ENCODE results near the gene TBX4.

The TBX4 gene

GRCh38 chr17:61467416-61468262 is 15.4 kb downstream of the TBX4 start:
- no peaks in the 10 kb centered on the region for H3K9me3 ChIP-seq (ENCODE audit: control insufficient read depth, insufficient read depth, low read length)
- H3K36me3 ChIP-seq (ENCODE audit: control insufficient read depth, insufficient read depth, low read length), result peaks cover 2% of the 10 kb centered on the region
- peaks cover 2% of the 10 kb centered on the region for H3K4me1 ChIP-seq (ENCODE audit: control insufficient read depth, insufficient read depth, low read length)
- H3K4me3 ChIP-seq (ENCODE audit: low read depth, low read length), result no peak overlapping the region
- peaks cover 65% of the 10 kb centered on the region for H3K27me3 ChIP-seq (ENCODE audit: control insufficient read depth, insufficient read depth, low read length)
- no peak overlapping the region for H3K9ac ChIP-seq (ENCODE audit: low read depth, low read length)

DNA sequence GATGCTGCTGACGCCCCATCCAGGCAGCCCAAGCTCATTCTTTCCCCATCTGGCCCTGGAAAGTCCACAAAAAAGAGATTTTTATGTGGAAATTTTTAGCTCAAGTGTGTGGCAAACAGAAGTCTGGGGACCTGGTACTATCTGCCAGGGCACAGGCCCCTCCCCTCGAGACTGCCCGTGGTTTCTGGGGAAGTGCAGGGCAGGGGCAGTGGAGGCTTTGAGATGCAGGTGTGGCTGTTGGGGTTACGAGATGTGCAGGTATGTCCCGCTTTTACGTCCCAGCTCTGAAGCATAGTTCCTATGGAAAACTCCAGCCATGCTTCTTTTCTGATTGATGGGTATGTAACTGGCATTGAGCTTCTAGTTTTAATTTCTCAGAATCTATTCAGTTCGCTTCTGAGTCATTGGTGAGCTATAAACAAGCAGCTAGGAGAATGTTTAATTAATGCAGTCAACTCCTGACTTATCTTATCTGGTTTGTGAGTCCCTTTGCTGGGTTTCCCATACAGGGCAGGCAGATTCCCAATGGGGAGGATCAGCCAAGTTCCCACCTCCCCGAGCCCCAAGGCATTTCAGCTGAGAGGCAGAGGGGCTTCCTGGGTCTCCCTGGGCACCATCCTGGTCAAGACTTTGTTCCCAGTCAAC is 16.2 kb downstream of the TBX4 start:
- peaks cover 2% of the 10 kb centered on the region for H3K36me3 ChIP-seq (ENCODE audit: control insufficient read depth, insufficient read depth, low read length)
- no peak overlapping the region for H3K4me3 ChIP-seq (ENCODE audit: low read depth, low read length)
- H3K27me3 ChIP-seq (ENCODE audit: control insufficient read depth, insufficient read depth, low read length), result peaks cover 58% of the 10 kb centered on the region
- H3K9me3 ChIP-seq (ENCODE audit: control insufficient read depth, insufficient read depth, low read length), result no peaks in the 10 kb centered on the region
- H3K4me1 ChIP-seq (ENCODE audit: control insufficient read depth, insufficient read depth, low read length), result peaks cover 2% of the 10 kb centered on the region
- no peak overlapping the region for H3K9ac ChIP-seq (ENCODE audit: low read depth, low read length)

- no peaks in the 10 kb centered on the region for H3K4me1 ChIP-seq (ENCODE audit: control insufficient read depth, insufficient read depth, low read length)
- peaks cover 47% of the 10 kb centered on the region for H3K27me3 ChIP-seq (ENCODE audit: control insufficient read depth, insufficient read depth, low read length)
- peaks cover 2% of the 10 kb centered on the region for H3K36me3 ChIP-seq (ENCODE audit: control insufficient read depth, insufficient read depth, low read length)
- H3K9me3 ChIP-seq (ENCODE audit: control insufficient read depth, insufficient read depth, low read length), result no peaks in the 10 kb centered on the region
- H3K4me3 ChIP-seq (ENCODE audit: low read depth, low read length), result no peak overlapping the region
- no peak overlapping the region for H3K9ac ChIP-seq (ENCODE audit: low read depth, low read length)
Observed at GRCh38 chr17:61469474-61469873, 17.3 kb downstream of the TBX4 start.

GRCh38 chr17:61469949-61470348 is 17.7 kb downstream of the TBX4 start:
- Histone ChIP-seq H3K9ac (ENCODE audit: low read depth, low read length) (no peak overlapping the region), H3K27me3 (ENCODE audit: control insufficient read depth, insufficient read depth, low read length) (peaks cover 43% of the 10 kb centered on the region), H3K4me1 (ENCODE audit: control insufficient read depth, insufficient read depth, low read length) (no peaks in the 10 kb centered on the region), H3K36me3 (ENCODE audit: control insufficient read depth, insufficient read depth, low read length) (peaks cover 2% of the 10 kb centered on the region), H3K4me3 (ENCODE audit: low read depth, low read length) (no peak overlapping the region), H3K9me3 (ENCODE audit: control insufficient read depth, insufficient read depth, low read length) (no peaks in the 10 kb centered on the region)

DNA sequence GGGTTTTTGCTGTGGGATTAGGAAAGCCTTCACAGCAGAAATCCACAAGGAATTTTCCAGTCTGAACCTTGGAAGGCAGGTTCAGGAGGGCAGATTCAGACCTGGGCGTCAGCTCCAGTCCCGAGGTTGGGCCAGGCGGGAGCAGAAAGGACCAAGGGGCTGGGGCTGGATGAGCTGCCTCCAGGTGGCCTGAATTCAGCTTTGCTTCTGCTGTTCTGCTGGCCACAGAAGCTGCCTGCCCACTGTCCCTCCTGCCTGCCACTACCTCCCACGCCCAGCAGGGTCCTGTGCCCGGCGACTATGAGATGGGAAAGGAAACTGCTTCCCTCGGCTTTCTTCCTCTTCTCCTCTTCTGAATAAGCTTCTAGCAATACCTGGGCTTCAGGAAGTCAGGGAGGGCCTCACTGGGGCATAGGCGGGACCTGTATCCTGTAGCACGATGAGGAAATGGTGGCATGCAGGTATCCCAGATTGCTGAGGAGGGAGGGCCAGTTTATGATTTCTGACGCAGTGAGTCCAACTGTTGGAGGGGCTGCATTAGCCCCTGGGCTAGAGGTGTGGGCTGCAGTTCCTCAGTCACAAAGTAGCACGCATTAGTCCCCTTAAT is 18.4 kb downstream of the TBX4 start:
- H3K27me3 ChIP-seq (ENCODE audit: control insufficient read depth, insufficient read depth, low read length), result peaks cover 36% of the 10 kb centered on the region
- H3K9me3 ChIP-seq (ENCODE audit: control insufficient read depth, insufficient read depth, low read length), result no peaks in the 10 kb centered on the region
- H3K9ac ChIP-seq (ENCODE audit: low read depth, low read length), result no peak overlapping the region
- H3K36me3 ChIP-seq (ENCODE audit: control insufficient read depth, insufficient read depth, low read length), result peaks cover 2% of the 10 kb centered on the region
- no peaks in the 10 kb centered on the region for H3K4me1 ChIP-seq (ENCODE audit: control insufficient read depth, insufficient read depth, low read length)
- H3K4me3 ChIP-seq (ENCODE audit: low read depth, low read length), result no peak overlapping the region

- H3K9me3 ChIP-seq (ENCODE audit: control insufficient read depth, insufficient read depth, low read length), result no peaks in the 10 kb centered on the region
- H3K9ac ChIP-seq (ENCODE audit: low read depth, low read length), result no peak overlapping the region
- H3K27me3 ChIP-seq (ENCODE audit: control insufficient read depth, insufficient read depth, low read length), result peaks cover 10% of the 10 kb centered on the region
- H3K4me3 ChIP-seq (ENCODE audit: low read depth, low read length), result no peak overlapping the region
- H3K4me1 ChIP-seq (ENCODE audit: control insufficient read depth, insufficient read depth, low read length), result no peaks in the 10 kb centered on the region
- H3K36me3 ChIP-seq (ENCODE audit: control insufficient read depth, insufficient read depth, low read length), result peaks cover 2% of the 10 kb centered on the region
Observed at GRCh38 chr17:61474235-61474927, 22.2 kb downstream of the TBX4 start.

DNA sequence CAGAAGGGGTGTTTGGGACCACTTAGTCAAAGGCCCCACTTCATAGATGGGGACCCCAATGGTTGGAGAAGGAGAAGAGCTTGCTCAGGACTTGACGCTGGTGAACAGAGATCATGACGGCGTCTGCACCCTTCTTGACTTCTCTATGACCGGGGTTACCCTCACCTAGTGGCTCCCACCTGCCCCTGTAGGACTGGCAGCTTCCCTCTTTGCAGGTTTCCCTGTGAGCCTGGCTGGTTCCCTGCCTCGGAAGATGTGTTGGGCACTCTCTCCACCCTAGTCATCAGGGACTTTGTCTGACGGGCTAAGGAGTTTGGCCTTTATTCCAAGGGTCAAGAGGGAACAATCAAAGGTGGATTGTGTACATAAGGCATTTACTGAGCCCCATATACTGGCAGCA is 22.7 kb downstream of the TBX4 start:
- Histone ChIP-seq H3K4me3 (ENCODE audit: low read depth, low read length) (no peak overlapping the region), H3K4me1 (ENCODE audit: control insufficient read depth, insufficient read depth, low read length) (no peaks in the 10 kb centered on the region), H3K9me3 (ENCODE audit: control insufficient read depth, insufficient read depth, low read length) (no peaks in the 10 kb centered on the region), H3K9ac (ENCODE audit: low read depth, low read length) (no peak overlapping the region), H3K27me3 (ENCODE audit: control insufficient read depth, insufficient read depth, low read length) (peaks cover 5% of the 10 kb centered on the region), H3K36me3 (ENCODE audit: control insufficient read depth, insufficient read depth, low read length) (peaks cover 2% of the 10 kb centered on the region)

- Histone ChIP-seq H3K36me3 (ENCODE audit: control insufficient read depth, insufficient read depth, low read length) (no peaks in the 10 kb centered on the region), H3K27me3 (ENCODE audit: control insufficient read depth, insufficient read depth, low read length) (no peaks in the 10 kb centered on the region), H3K9ac (ENCODE audit: low read depth, low read length) (no peak overlapping the region), H3K9me3 (ENCODE audit: control insufficient read depth, insufficient read depth, low read length) (no peaks in the 10 kb centered on the region), H3K4me3 (ENCODE audit: low read depth, low read length) (no peak overlapping the region), H3K4me1 (ENCODE audit: control insufficient read depth, insufficient read depth, low read length) (no peaks in the 10 kb centered on the region)
Observed at GRCh38 chr17:61475726-61476125, 23.5 kb downstream of the TBX4 start.

DNA sequence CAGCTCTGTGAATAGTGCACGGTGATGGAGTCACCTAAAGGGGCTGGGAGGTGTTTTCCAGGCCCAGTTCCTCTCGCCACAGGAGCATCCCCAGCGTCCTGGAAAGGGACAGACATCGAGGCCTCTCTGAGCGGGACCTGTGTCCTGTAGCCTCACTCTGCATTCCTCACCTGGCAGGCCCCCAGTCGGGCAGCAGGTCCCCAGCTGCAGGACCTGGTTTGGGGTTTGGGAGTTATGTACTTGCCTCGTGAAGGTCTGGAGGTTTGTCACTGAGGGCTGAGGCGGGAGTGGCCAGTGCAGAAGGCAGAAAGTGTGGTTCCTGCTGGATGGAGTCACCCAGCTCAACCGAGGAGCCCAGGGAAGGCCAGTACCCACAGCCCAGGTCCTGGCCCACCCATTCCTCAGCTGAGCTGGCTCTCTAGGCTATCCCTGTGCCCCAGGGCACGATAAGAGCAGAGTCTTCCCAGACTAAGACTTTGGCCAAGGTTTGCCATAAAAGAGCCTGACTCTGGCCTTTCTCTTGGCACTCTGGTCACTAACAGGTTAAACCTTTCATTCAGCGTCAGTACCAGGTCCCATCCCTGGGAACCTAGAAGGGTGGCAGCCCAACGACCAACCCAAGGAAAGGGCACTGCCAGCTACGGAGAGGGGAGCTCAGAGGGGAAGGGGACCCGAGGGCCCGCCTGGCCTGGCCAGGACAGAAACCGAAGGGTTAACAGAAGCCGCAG is 24.4 kb downstream of the TBX4 start:
- H3K9ac ChIP-seq (ENCODE audit: low read depth, low read length), result no peak overlapping the region
- no peaks in the 10 kb centered on the region for H3K4me1 ChIP-seq (ENCODE audit: control insufficient read depth, insufficient read depth, low read length)
- no peaks in the 10 kb centered on the region for H3K27me3 ChIP-seq (ENCODE audit: control insufficient read depth, insufficient read depth, low read length)
- no peaks in the 10 kb centered on the region for H3K9me3 ChIP-seq (ENCODE audit: control insufficient read depth, insufficient read depth, low read length)
- H3K36me3 ChIP-seq (ENCODE audit: control insufficient read depth, insufficient read depth, low read length), result no peaks in the 10 kb centered on the region
- no peak overlapping the region for H3K4me3 ChIP-seq (ENCODE audit: low read depth, low read length)

DNA sequence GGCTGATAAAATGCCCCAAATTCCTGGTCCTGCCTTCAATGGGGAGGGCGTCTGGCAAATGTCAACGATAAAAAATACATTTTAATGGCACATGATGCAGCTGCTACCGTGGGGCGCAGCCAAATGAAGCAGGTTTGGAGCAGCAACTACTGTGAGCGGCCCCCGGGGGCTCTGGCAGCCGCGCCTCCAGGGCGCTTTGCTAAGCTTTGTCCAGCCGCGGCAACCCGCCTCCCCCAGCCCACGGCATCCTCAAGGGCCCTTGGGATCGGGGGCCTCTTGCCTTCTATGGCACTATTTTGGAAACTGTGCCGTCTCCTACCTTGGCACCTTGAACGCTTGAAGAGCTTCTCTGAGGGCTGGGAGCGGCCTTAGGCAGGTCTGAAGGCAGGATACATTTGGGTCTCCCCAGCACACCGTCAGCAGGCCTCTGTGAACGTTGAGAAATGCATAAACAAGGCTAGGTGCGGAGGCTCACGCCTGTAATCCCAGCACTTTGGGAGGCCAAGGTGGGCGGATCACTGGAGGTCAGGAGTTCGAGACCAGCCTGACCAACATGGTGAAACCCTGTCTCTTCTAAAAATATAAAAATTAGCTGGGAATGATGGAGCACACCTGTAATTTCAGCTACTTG is 25.1 kb downstream of the TBX4 start:
- Histone ChIP-seq H3K4me3 (ENCODE audit: low read depth, low read length) (no peak overlapping the region), H3K4me1 (ENCODE audit: control insufficient read depth, insufficient read depth, low read length) (no peaks in the 10 kb centered on the region), H3K9ac (ENCODE audit: low read depth, low read length) (no peak overlapping the region), H3K27me3 (ENCODE audit: control insufficient read depth, insufficient read depth, low read length) (no peaks in the 10 kb centered on the region), H3K36me3 (ENCODE audit: control insufficient read depth, insufficient read depth, low read length) (no peaks in the 10 kb centered on the region), H3K9me3 (ENCODE audit: control insufficient read depth, insufficient read depth, low read length) (no peaks in the 10 kb centered on the region)

All from iPS-15b (cell line).